Ascending aorta (tissue), 2 donors: ENCODE measurements around the gene FRMPD4. TPM values are rescaled to one million over a fixed set of nuclear protein-coding genes. Genes with fewer than 3 reads are reported as not detected.

Experiments used
- DNase-seq, 2 donors: peaks; one replicate each; pipeline ENCODE4 v3.0.0-alpha.2; 2019; ENCODE audit warnings: low spot score in 2 of 2
- H3K27ac ChIP-seq, 2 donors: fragments of 200-600 bp; sonication (generic); one replicate each; pipeline ENCODE4 v1.5.1; 2016 to 2017; ENCODE audit warnings: mild to moderate bottlenecking in 1 of 2
- H3K27me3 ChIP-seq: fragments of 200-600 bp; sonication (generic); one replicate; pipeline ENCODE4 v1.5.1; 2017
- H3K36me3 ChIP-seq, 2 donors: fragments of 200-600 bp; sonication (generic); one replicate each; pipeline ENCODE4 v1.5.1; 2016
- H3K4me1 ChIP-seq, 2 donors: fragments of 200-600 bp; sonication (generic); one replicate each; pipeline ENCODE4 v1.5.1; 2016 to 2017; ENCODE audit warnings: mild to moderate bottlenecking in 1 of 2
- H3K4me3 ChIP-seq, 2 donors: fragments of 200-600 bp; sonication (generic); one replicate each; pipeline ENCODE4 v1.5.1; 2016 to 2017; ENCODE audit warnings: mild to moderate bottlenecking in 1 of 2
- H3K9me3 ChIP-seq, 2 donors: fragments of 200-600 bp; sonication (generic); one replicate each; pipeline ENCODE4 v1.5.1; 2016
- intact Hi-C: fragments of 100-400 bp; cut with DNase I; formaldehyde crosslinking; loops from one replicate; pipeline ENCODE4 v1.15.1; 2023
- total RNA-seq: library from RNA; depleted of rRNA; stranded (reverse); fragments of >200 nt; gene quantifications from one replicate; pipeline ENCODE4 v1.1.0, GENCODE V29; 2016
- TF ChIP-seq, protein P1 (sequence below), 3 experiments: fragments of 200-600 bp in 2 of 3; fragments of 450-650 bp in 1 of 3; sonication (generic) in 2 of 3; IDR thresholded peaks; one replicate each; pipeline ENCODE4 v1.5.1; 2016 to 2019; ENCODE audit warnings: antibody characterized with exemption in 3 of 3, mild to moderate bottlenecking in 1 of 3, moderate library complexity in 1 of 3

The FRMPD4 gene
- total RNA-seq, 1 donor from 2014 or later: not detected

DNA sequence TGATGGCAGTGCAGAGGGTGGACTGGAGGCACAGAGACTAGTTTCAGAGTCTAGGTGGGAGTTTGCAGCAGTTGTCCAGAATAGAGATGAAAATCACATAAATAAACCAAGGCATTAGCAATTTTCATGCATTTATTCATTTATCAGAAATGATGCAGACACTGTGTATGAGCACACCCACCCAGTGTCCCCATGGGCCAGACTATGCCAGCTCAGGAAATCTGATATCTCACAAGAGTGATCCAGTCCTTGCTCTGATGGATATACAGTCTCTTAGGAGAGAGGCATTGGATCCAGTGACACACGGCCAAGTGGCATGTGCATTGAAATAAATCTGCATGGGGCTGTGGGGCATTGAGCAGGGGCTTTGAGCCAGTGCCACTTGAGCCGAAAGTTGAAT, 228.2 kb downstream of the FRMPD4 start:
- Histone ChIP-seq H3K4me3 (no peak overlapping the region), H3K27ac (no peak overlapping the region), H3K9me3 (no peaks in the 10 kb centered on the region), H3K4me1 (no peaks in the 10 kb centered on the region), H3K36me3 (no peaks in the 10 kb centered on the region), H3K27me3 (no peaks in the 10 kb centered on the region)
- intact Hi-C loops: no loop called here
- TF ChIP-seq, protein P1, sequence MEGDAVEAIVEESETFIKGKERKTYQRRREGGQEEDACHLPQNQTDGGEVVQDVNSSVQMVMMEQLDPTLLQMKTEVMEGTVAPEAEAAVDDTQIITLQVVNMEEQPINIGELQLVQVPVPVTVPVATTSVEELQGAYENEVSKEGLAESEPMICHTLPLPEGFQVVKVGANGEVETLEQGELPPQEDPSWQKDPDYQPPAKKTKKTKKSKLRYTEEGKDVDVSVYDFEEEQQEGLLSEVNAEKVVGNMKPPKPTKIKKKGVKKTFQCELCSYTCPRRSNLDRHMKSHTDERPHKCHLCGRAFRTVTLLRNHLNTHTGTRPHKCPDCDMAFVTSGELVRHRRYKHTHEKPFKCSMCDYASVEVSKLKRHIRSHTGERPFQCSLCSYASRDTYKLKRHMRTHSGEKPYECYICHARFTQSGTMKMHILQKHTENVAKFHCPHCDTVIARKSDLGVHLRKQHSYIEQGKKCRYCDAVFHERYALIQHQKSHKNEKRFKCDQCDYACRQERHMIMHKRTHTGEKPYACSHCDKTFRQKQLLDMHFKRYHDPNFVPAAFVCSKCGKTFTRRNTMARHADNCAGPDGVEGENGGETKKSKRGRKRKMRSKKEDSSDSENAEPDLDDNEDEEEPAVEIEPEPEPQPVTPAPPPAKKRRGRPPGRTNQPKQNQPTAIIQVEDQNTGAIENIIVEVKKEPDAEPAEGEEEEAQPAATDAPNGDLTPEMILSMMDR (IDR thresholded peaks at IDR 0.05): no peak
- DNase-seq: no peak

DNA sequence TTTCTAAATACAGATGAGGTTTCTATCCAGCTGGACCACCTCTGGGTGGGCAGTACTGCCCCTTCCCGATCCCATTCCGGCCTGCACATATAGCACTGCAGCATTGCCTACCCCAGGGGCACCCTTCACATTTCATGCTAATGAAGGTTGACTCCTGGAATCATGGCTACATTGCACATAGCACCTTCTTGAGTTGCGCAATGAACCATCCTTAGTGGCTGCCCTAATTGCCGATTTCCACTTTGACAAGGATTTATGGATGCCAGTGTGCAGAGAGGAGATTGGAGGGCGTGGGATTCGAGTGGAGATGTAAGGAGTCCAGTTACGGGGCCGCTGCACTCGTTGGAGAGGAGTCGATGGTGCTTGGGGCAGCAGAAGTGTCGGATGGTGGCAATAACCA, 229.0 kb downstream of the FRMPD4 start:
- H3K4me3 ChIP-seq: no peak overlapping the region
- intact Hi-C loops: no loop called here
- H3K4me1 ChIP-seq: no peaks in the 10 kb centered on the region
- no peaks in the 10 kb centered on the region for H3K27me3 ChIP-seq
- no peaks in the 10 kb centered on the region for H3K36me3 ChIP-seq
- no peak for DNase-seq
- no peaks in the 10 kb centered on the region for H3K9me3 ChIP-seq
- TF ChIP-seq, protein P1 (IDR thresholded peaks at IDR 0.05): no peak
- no peak overlapping the region for H3K27ac ChIP-seq

DNA sequence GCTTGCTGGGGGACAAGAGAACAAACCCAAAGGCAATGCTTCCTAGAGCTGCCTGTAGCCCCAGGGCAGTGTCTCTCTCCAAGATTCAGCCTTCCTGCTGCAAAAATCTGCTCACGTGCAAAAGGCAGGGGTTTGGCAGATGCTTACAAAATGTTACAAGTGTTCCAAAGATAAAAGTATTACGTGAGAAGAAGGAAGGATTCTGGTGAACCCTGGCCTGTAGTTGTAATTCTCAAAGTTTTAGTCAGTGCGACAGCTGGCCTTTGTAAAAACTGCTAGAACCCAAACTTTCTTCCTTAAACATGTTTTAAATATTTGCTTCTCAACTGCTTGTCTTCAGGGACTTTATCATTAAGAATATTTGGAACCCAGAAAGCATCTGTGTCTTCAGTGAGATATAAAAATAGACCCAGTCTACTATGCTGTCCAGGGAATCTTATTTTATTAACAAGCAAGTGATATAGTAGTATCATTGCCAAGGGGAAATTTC, 232.3 kb downstream of the FRMPD4 start:
- Histone ChIP-seq H3K27me3 (no peaks in the 10 kb centered on the region), H3K9me3 (no peaks in the 10 kb centered on the region), H3K36me3 (no peaks in the 10 kb centered on the region), H3K27ac (no peak overlapping the region), H3K4me1 (no peaks in the 10 kb centered on the region), H3K4me3 (no peak overlapping the region)
- intact Hi-C loops: no loop called here
- TF ChIP-seq, protein P1 (IDR thresholded peaks at IDR 0.05): no peak
- DNase-seq: no peak

DNA sequence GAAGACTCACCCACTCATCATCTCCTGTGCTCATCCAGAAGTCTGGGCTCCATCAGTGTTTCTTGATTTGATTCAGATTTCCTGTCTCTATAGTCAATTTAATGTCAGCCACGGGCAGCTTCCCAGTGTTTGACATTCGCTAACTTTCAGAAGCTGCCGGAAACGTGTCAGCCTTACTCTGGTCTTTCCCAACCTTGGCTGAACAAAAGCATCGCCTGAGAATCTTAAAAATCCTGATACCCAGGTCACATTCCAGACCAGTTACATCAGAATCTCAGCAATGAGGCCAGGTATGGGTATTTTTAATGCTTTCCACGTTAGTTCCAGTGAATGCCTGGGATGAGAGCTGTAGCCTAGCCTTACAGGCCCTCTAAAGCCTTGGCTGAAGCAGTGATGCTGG, 233.8 kb downstream of the FRMPD4 start:
- DNase-seq: no peak

DNA sequence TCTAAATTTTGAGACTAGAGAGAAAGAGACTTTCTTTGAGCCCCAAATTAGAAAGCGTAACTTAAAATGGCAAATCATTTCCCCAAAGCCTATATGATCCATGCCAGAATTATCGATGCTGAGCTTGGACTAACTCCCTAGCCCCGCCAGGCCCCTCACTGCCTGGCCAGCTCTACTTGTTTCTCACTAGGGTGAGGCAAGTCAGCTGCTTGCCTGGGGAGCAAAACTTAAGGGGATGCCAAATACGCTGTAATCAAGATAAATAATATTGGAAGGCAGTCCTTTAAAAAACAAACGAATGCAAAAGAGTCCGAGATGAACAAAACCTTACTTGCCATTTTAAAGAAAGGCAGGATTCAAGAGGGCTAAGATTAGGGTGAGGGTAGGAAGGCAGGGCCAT, 236.0 kb downstream of the FRMPD4 start:
- Histone ChIP-seq H3K4me1 (no peaks in the 10 kb centered on the region), H3K36me3 (no peaks in the 10 kb centered on the region), H3K27me3 (no peaks in the 10 kb centered on the region), H3K9me3 (no peaks in the 10 kb centered on the region), H3K4me3 (no peak overlapping the region), H3K27ac (no peak overlapping the region)
- intact Hi-C loops: no loop called here
- DNase-seq: no peak
- TF ChIP-seq, protein P1 (IDR thresholded peaks at IDR 0.05): no peak

More for the DNA sequence above, 233.8 kb downstream of the FRMPD4 start:
- Histone ChIP-seq H3K36me3 (no peaks in the 10 kb centered on the region), H3K4me1 (no peaks in the 10 kb centered on the region), H3K27me3 (no peaks in the 10 kb centered on the region), H3K4me3 (no peak overlapping the region), H3K9me3 (no peaks in the 10 kb centered on the region), H3K27ac (no peak overlapping the region)
- TF ChIP-seq, protein P1 (IDR thresholded peaks at IDR 0.05): no peak
- intact Hi-C loops: no loop called here

GRCh38 chrX:12378253-12378652, 240.0 kb downstream of the FRMPD4 start:
- intact Hi-C loops: no loop called here
- H3K9me3 ChIP-seq: no peaks in the 10 kb centered on the region
- no peaks in the 10 kb centered on the region for H3K4me1 ChIP-seq
- no peak overlapping the region for H3K27ac ChIP-seq
- H3K36me3 ChIP-seq: no peaks in the 10 kb centered on the region
- H3K4me3 ChIP-seq: no peak overlapping the region
- TF ChIP-seq, protein P1 (IDR thresholded peaks at IDR 0.05): no peak
- H3K27me3 ChIP-seq: no peaks in the 10 kb centered on the region
- DNase-seq: no peak
